OCI-M1 (cell line): Measurements from ENCODE around the gene BANF1.
A peak's percentile ranks its signal among the peaks of the same experiment; 100 is the strongest.

ENCODE experiments used
- DNase-seq: peaks from one replicate; lab custom pipeline; 2025; lab: John Stamatoyannopoulos, UW

The BANF1 gene

GRCh38 chr11:66039765-66040164, 37.5 kb downstream of the BANF1 start:
- DNase-seq = no peak

GRCh38 chr11:66042227-66042995, 40.1 kb downstream of the BANF1 start:
- no peak for DNase-seq

- no peak for DNase-seq
Measured at GRCh38 chr11:66042996-66043906, 40.9 kb downstream of the BANF1 start.

GRCh38 chr11:66044757-66045156, 42.5 kb downstream of the BANF1 start:
- no peak for DNase-seq

GRCh38 chr11:66045177-66045639, 42.9 kb downstream of the BANF1 start:
- peak; percentile 88 for DNase-seq

GRCh38 chr11:66046901-66047300, 44.6 kb downstream of the BANF1 start:
- no peak for DNase-seq

- DNase-seq = no peak
Measured at GRCh38 chr11:66047541-66048365, 45.5 kb downstream of the BANF1 start.

GRCh38 chr11:66048547-66049323, 46.4 kb downstream of the BANF1 start, which contains the start of gene GAL3ST3:
GAL3ST3 (minus strand) TSS chr11:66049161; CDS start chr11:66045415, 3,746 bp downstream.
- no peak for DNase-seq

- peak; percentile 36 for DNase-seq
Measured at GRCh38 chr11:66050581-66051231, 48.4 kb downstream of the BANF1 start.

GRCh38 chr11:66051371-66051765, 49.1 kb downstream of the BANF1 start:
- no peak for DNase-seq

GRCh38 chr11:66051766-66052663, 49.7 kb downstream of the BANF1 start, which contains the start of gene SF3B2:
SF3B2 (plus strand) TSS chr11:66052364; CDS start chr11:66052385, 21 bp downstream.
- peak; percentile 98 for DNase-seq

GRCh38 chr11:66052664-66052982, 50.3 kb downstream of the BANF1 start:
- DNase-seq = no peak
